ENCODE data around the gene PITRM1. TPM values are rescaled to one million over a fixed set of nuclear protein-coding genes. Genes with fewer than 3 reads are reported as not detected.

The PITRM1 gene
- total RNA-seq, 1 donor from 2014 or later: 60.3 TPM

DNA sequence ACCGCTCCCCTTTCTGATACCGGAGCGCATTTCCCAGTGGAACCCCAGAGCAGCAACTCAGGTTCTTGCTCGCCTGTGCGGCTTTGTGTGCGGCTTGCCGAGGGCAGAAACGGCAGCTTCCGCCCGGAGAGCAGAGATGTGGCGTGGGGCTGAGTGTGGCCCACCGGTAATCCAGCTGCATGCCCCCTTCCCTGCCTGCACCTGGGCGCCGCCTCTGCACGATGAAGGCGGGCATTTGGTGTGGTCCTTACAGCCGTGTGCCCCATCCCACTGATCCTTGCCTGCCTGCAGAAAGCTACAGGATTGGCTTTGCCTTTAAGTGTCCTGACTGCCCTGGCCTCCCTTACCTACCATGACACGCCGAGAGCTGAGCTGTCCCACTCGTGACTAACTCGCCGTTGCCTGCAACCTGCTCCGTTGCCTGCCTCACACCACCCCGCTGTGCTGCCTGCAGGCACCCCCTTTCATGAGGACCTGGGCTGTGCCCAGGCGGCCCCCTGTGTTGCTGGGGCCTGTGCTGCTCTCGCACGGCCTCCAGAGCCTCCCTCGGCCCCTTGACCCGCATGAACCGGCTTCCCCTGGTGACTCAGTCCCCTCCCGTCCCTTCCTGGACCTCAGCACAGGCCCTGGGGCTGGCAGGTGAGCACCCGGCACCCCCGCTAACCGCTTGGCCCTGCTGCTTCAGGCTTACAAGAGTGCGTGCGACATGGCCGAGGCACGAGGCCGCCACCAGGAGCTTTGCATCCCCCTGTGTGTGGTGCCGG lies 48.0 kb downstream of the PITRM1 start:
- DNase-seq (ENCODE audit: low spot score): no peak
- Mint-ChIP-seq H3K9me3 (ENCODE audit: unreplicated experiment) (no peaks in the 10 kb centered on the region), H3K4me3 (ENCODE audit: unreplicated experiment) (peak overlapping the region; percentile 33), H3K27ac (ENCODE audit: unreplicated experiment) (no peak overlapping the region), H3K27me3 (ENCODE audit: unreplicated experiment) (peaks cover 11% of the 10 kb centered on the region), H3K36me3 (ENCODE audit: low read depth, unreplicated experiment) (peaks cover 19% of the 10 kb centered on the region), H3K4me1 (ENCODE audit: unreplicated experiment) (peaks cover 9% of the 10 kb centered on the region)
- TF ChIP-seq, protein P1, sequence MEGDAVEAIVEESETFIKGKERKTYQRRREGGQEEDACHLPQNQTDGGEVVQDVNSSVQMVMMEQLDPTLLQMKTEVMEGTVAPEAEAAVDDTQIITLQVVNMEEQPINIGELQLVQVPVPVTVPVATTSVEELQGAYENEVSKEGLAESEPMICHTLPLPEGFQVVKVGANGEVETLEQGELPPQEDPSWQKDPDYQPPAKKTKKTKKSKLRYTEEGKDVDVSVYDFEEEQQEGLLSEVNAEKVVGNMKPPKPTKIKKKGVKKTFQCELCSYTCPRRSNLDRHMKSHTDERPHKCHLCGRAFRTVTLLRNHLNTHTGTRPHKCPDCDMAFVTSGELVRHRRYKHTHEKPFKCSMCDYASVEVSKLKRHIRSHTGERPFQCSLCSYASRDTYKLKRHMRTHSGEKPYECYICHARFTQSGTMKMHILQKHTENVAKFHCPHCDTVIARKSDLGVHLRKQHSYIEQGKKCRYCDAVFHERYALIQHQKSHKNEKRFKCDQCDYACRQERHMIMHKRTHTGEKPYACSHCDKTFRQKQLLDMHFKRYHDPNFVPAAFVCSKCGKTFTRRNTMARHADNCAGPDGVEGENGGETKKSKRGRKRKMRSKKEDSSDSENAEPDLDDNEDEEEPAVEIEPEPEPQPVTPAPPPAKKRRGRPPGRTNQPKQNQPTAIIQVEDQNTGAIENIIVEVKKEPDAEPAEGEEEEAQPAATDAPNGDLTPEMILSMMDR (IDR thresholded peaks at IDR 0.05; ENCODE audit: unreplicated experiment): no peak

- TF ChIP-seq, protein P1 (IDR thresholded peaks at IDR 0.05; ENCODE audit: unreplicated experiment): no peak
- no peak for DNase-seq (ENCODE audit: low spot score)
- Mint-ChIP-seq H3K9me3 (ENCODE audit: unreplicated experiment) (no peaks in the 10 kb centered on the region), H3K4me3 (ENCODE audit: unreplicated experiment) (no peak overlapping the region), H3K27ac (ENCODE audit: unreplicated experiment) (no peak overlapping the region), H3K4me1 (ENCODE audit: unreplicated experiment) (peaks cover 9% of the 10 kb centered on the region), H3K36me3 (ENCODE audit: low read depth, unreplicated experiment) (peaks cover 14% of the 10 kb centered on the region), H3K27me3 (ENCODE audit: unreplicated experiment) (peaks cover 5% of the 10 kb centered on the region)
Measured at GRCh38 chr10:3123571-3124411, 48.8 kb downstream of the PITRM1 start.

GRCh38 chr10:3122486-3123205 lies 49.9 kb downstream of the PITRM1 start:
- TF ChIP-seq, protein P1 (IDR thresholded peaks at IDR 0.05; ENCODE audit: unreplicated experiment): no peak
- H3K4me3 Mint-ChIP-seq (ENCODE audit: unreplicated experiment): no peak overlapping the region
- H3K9me3 Mint-ChIP-seq (ENCODE audit: unreplicated experiment): no peaks in the 10 kb centered on the region
- no peak for DNase-seq (ENCODE audit: low spot score)
- peaks cover 22% of the 10 kb centered on the region for H3K36me3 Mint-ChIP-seq (ENCODE audit: low read depth, unreplicated experiment)
- H3K27me3 Mint-ChIP-seq (ENCODE audit: unreplicated experiment): peaks cover 3% of the 10 kb centered on the region
- peaks cover 1% of the 10 kb centered on the region for H3K4me1 Mint-ChIP-seq (ENCODE audit: unreplicated experiment)
- H3K27ac Mint-ChIP-seq (ENCODE audit: unreplicated experiment): no peak overlapping the region

- DNase-seq (ENCODE audit: low spot score): no peak
- H3K36me3 Mint-ChIP-seq (ENCODE audit: low read depth, unreplicated experiment): peaks cover 24% of the 10 kb centered on the region
- H3K4me3 Mint-ChIP-seq (ENCODE audit: unreplicated experiment): no peak overlapping the region
- TF ChIP-seq, protein P1 (IDR thresholded peaks at IDR 0.05; ENCODE audit: unreplicated experiment): no peak
- no peak overlapping the region for H3K27ac Mint-ChIP-seq (ENCODE audit: unreplicated experiment)
- no peaks in the 10 kb centered on the region for H3K4me1 Mint-ChIP-seq (ENCODE audit: unreplicated experiment)
- H3K27me3 Mint-ChIP-seq (ENCODE audit: unreplicated experiment): peaks cover 2% of the 10 kb centered on the region
- H3K9me3 Mint-ChIP-seq (ENCODE audit: unreplicated experiment): no peaks in the 10 kb centered on the region
Measured at GRCh38 chr10:3122034-3122433, 50.5 kb downstream of the PITRM1 start.
